Lower lobe of right lung (tissue), 2 donors: ENCODE measurements around the gene CTSE. TPM values are rescaled to one million over a fixed set of nuclear protein-coding genes. Genes with fewer than 3 reads are reported as not detected.
"Not testable (repeated sequence)": the region's sequence is repeated elsewhere in the genome, so short reads cannot be mapped to it uniquely, and the experiment has no call there.

Source experiments
- ATAC-seq, 2 donors: fragments of 200-7000 bp; cut with Tn5 transposase; one replicate each; pipeline ENCODE4 v1.9.1; 2020 to 2022; ENCODE audit warnings: mild to moderate bottlenecking in 2 of 2, moderate library complexity in 2 of 2
- DNase-seq: peaks from one replicate; pipeline ENCODE4 v3.0.0-alpha.2; 2020
- H3K27ac ChIP-seq: fragments of 200-600 bp; one replicate; pipeline ENCODE4 v1.8.0; 2022
- H3K27me3 ChIP-seq: fragments of 200-600 bp; one replicate; pipeline ENCODE4 v1.8.0; 2022; ENCODE audit warnings: low read depth
- H3K36me3 ChIP-seq: fragments of 200-600 bp; one replicate; pipeline ENCODE4 v1.8.0; 2022; ENCODE audit warnings: mild to moderate bottlenecking
- H3K4me1 ChIP-seq: fragments of 200-600 bp; one replicate; pipeline ENCODE4 v1.8.0; 2022
- H3K4me3 ChIP-seq: fragments of 200-600 bp; one replicate; pipeline ENCODE4 v1.8.0; 2022; ENCODE audit warnings: mild to moderate bottlenecking
- H3K9me3 ChIP-seq: fragments of 200-600 bp; one replicate; pipeline ENCODE4 v1.8.0; 2022
- CTCF ChIP-seq: fragments of 200-600 bp; IDR thresholded peaks from one replicate; pipeline ENCODE4 v1.8.0; 2022; ENCODE audit warnings: antibody characterized with exemption, mild to moderate bottlenecking
- intact Hi-C: fragments of 100-400 bp; cut with DNase I; formaldehyde crosslinking; loops from one replicate; pipeline ENCODE4 v1.11.0; 2022
- total RNA-seq: library from RNA; stranded (reverse); fragmentation: NEBNext Ultra II Directional; extraction: Animal tissue kit (Norgen Biotek cat#: 25700); gene quantifications from one replicate; pipeline ENCODE4 v1.2.1, GENCODE V29; 2021
- donor health status: DM: no; HTN: yes; CAD: no; lungs with severe emphysema.

CTSE gene
- total RNA-seq, 1 donor from 2014 or later: 63.6 TPM

- no peak overlapping the region for H3K4me3 ChIP-seq
- no peaks in the 10 kb centered on the region for H3K27me3 ChIP-seq
- intact Hi-C loops: no loop called here
- ATAC-seq: no peak
- H3K9me3 ChIP-seq: no peaks in the 10 kb centered on the region
- H3K27ac ChIP-seq: no peak overlapping the region
- no peak for TF ChIP-seq CTCF
- DNase-seq: no peak
- no peaks in the 10 kb centered on the region for H3K4me1 ChIP-seq
- H3K36me3 ChIP-seq: no peaks in the 10 kb centered on the region
Measured at GRCh38 chr1:206058927-206059292, 35.2 kb upstream of the CTSE start.

GRCh38 chr1:206058289-206058926, 34.7 kb upstream of the CTSE start:
- DNase-seq, ATAC-seq, H3K4me3 ChIP-seq, H3K27ac ChIP-seq, intact Hi-C loops, H3K36me3 ChIP-seq, H3K4me1 ChIP-seq, H3K9me3 ChIP-seq, H3K27me3 ChIP-seq: not testable (repeated sequence)

- intact Hi-C loops, H3K27ac ChIP-seq, DNase-seq, H3K27me3 ChIP-seq, H3K9me3 ChIP-seq, H3K4me3 ChIP-seq, H3K4me1 ChIP-seq, ATAC-seq, H3K36me3 ChIP-seq: not testable (repeated sequence)
Measured at GRCh38 chr1:206055639-206056323, 32.1 kb upstream of the CTSE start.

GRCh38 chr1:206055069-206055625, 31.5 kb upstream of the CTSE start:
- H3K4me1 ChIP-seq, ATAC-seq, H3K27ac ChIP-seq, H3K27me3 ChIP-seq, DNase-seq, H3K36me3 ChIP-seq, H3K9me3 ChIP-seq, intact Hi-C loops, H3K4me3 ChIP-seq: not testable (repeated sequence)

GRCh38 chr1:206053616-206054015, 29.9 kb upstream of the CTSE start:
- H3K4me3 ChIP-seq, H3K27me3 ChIP-seq, DNase-seq, H3K36me3 ChIP-seq, intact Hi-C loops, H3K9me3 ChIP-seq, ATAC-seq, H3K4me1 ChIP-seq, H3K27ac ChIP-seq: not testable (repeated sequence)

GRCh38 chr1:206052919-206053610, 29.4 kb upstream of the CTSE start, which contains the start of gene RHEX:
RHEX (plus strand) TSS chr1:206053173; CDS start chr1:206097829, 44,656 bp downstream.
- peak; percentile 24 to 37 for ATAC-seq
- H3K36me3 ChIP-seq, H3K4me1 ChIP-seq, H3K4me3 ChIP-seq, H3K27me3 ChIP-seq, H3K9me3 ChIP-seq, H3K27ac ChIP-seq, DNase-seq, intact Hi-C loops: not testable (repeated sequence)

- ATAC-seq, H3K27ac ChIP-seq, DNase-seq: not testable (repeated sequence)
Measured at GRCh38 chr1:206052231-206052865, 28.7 kb upstream of the CTSE start.

GRCh38 chr1:206050655-206051235, 27.1 kb upstream of the CTSE start:
- H3K4me3 ChIP-seq: no peak overlapping the region
- H3K27me3 ChIP-seq: no peaks in the 10 kb centered on the region
- H3K4me1 ChIP-seq: peaks cover 7% of the 10 kb centered on the region
- TF ChIP-seq CTCF: no peak
- H3K9me3 ChIP-seq: no peaks in the 10 kb centered on the region
- no peaks in the 10 kb centered on the region for H3K36me3 ChIP-seq
- intact Hi-C loops: no loop called here
- ATAC-seq: peak; percentile 47 to 86
- DNase-seq: no peak
- no peak overlapping the region for H3K27ac ChIP-seq

More at GRCh38 chr1:206052231-206052865, 28.7 kb upstream of the CTSE start:
- intact Hi-C loops, H3K4me1 ChIP-seq, H3K27me3 ChIP-seq, H3K9me3 ChIP-seq, H3K4me3 ChIP-seq, H3K36me3 ChIP-seq: not testable (repeated sequence)
